Measurements from ENCODE around the gene PRKCQ.

GRCh38 chr10:6465437-6465836 lies 114.6 kb downstream of the PRKCQ start:
- TF ChIP-seq CTCF (IDR thresholded peaks at IDR 0.05) (no peak), POLR2A (IDR thresholded peaks at IDR 0.05) (no peak)

Measured in uterus (tissue), 2 donors.